ENCODE measurements around the gene SET. TPM values are rescaled to one million over a fixed set of nuclear protein-coding genes. Genes with fewer than 3 reads are reported as not detected.

SET gene
- total and polyA plus RNA-seq, 2 of the 13 experiments (the other 11 are each of a cell fraction or from before 2014, with no cell fraction given), result 94.2 to 611 TPM

- TF ChIP-seq PAXIP1 (CRISPR knock-in tag; conservative IDR thresholded peaks at IDR 0.05) (peak; percentile 31), DR1 (CRISPR knock-in tag; IDR thresholded peaks at IDR 0.05) (0 out of 2 replicates have a peak, but pooled peaks have one; percentile 23), POGZ (CRISPR knock-in tag; IDR thresholded peaks at IDR 0.05) (peak; percentile 68), ZNF574 (CRISPR knock-in tag; IDR thresholded peaks at IDR 0.05) (peak; percentile 82), POLR2G (IDR thresholded peaks at IDR 0.05; ENCODE audit: low read depth, low read length) (peak; percentile 60), ZNF770 (CRISPR knock-in tag; IDR thresholded peaks at IDR 0.05) (peak; percentile 74), ZNF547 (CRISPR knock-in tag; IDR thresholded peaks at IDR 0.05) (peak; percentile 78), ZNF276 (CRISPR knock-in tag; IDR thresholded peaks at IDR 0.05; ENCODE audit: low read depth) (peak; percentile 80), RXRA (CRISPR knock-in tag; IDR thresholded peaks at IDR 0.05) (peak; percentile 68; the same call in 1 of the 2 replicates), NR2C2 (CRISPR knock-in tag; IDR thresholded peaks at IDR 0.05; ENCODE audit: borderline replicate concordance) (peak; percentile 41; the same call in 1 of the 2 replicates), MED13 (CRISPR knock-in tag; IDR thresholded peaks at IDR 0.05) (no peak), MXD1 (CRISPR knock-in tag; IDR thresholded peaks at IDR 0.05) (peak; percentile 66), RXRB (CRISPR knock-in tag; IDR thresholded peaks at IDR 0.05; ENCODE audit: borderline replicate concordance) (no peak), ZFP36 (IDR thresholded peaks at IDR 0.05; ENCODE audit: borderline replicate concordance, low read depth, low read length, partially characterized antibody) (no peak), CTCF (CRISPR knock-in tag; IDR thresholded peaks at IDR 0.05) (peak; percentile 91)
Observed at GRCh38 chr9:128702445-128702948, 13.5 kb downstream of the SET start, which contains the start of gene PKN3 (continued).
